HCT116 (cell line): ENCODE results near the gene NPIPB2.
"Not testable (repeated sequence)": the region's sequence is repeated elsewhere in the genome, so short reads cannot be mapped to it uniquely, and the experiment has no call there.

ENCODE experiments used
- CEBPB ChIP-seq: IDR thresholded peaks from 2 replicates; pipeline ENCODE4 v1.6.1; 2012; ENCODE audit warnings: low read depth
- ELF1 ChIP-seq: IDR thresholded peaks from 2 replicates; pipeline ENCODE4 v1.6.1; 2012; ENCODE audit warnings: low read depth, borderline replicate concordance
- YY1 ChIP-seq: IDR thresholded peaks from 2 replicates; pipeline ENCODE4 v1.6.1; 2011; ENCODE audit warnings: low read length, low read depth, moderate library complexity, mild to moderate bottlenecking; ENCODE audit not compliant: insufficient replicate concordance; ENCODE audit errors: extremely low read depth

- not testable (repeated sequence) for TF ChIP-seq CEBPB, YY1, ELF1
Measured at GRCh38 chr16:11924046-11924445, 17.8 kb downstream of the NPIPB2 start.
